ENCODE measurements around the gene DBI. TPM values are rescaled to one million over a fixed set of nuclear protein-coding genes. Genes with fewer than 3 reads are reported as not detected.

Gene DBI
- total and polyA plus RNA-seq, 2 of the 13 experiments (the other 11 are each of a cell fraction or from before 2014, with no cell fraction given), result 330 to 659 TPM

DNA sequence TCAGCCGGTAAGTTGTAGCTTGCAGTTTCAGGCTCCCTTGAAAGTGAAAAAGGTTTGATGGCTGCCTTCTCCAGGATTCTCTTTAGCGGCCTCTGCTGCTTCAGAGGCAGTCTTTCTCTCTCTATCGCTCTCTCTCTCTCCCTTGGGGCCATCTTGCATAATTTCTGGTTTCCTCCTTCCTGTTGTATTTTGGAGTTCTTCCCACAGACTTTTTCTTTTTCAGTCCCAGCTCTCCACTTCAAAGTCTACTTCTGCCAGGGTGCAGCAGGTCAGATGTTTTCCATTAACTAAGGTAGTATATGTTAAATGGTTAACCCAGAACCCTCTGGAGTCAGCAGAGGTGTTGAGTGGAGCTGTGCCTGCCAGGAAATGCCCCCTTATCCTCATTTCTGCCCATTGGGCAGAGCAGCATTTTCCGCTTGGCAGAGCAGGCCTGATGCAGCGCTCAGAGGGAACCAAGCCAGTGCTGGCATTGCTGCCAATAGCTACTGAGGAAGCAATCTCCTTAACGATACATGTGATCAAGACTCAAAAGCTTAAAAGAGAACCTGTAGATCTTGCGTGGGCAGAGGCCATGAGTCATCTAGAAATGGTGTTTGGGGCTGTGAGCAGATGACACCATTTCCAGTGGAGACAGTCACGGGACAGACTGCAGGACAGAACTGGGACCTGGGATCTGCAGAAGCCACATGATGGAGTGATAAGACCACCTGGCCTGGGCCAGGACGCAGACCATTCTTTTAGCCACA, 20.8 kb downstream of the DBI start (continued):
- TF ChIP-seq FOXC1 (CRISPR knock-in tag; IDR thresholded peaks at IDR 0.05; ENCODE audit: borderline replicate concordance) (0 out of 2 replicates have a peak, but pooled peaks have one; percentile 43), POGZ (CRISPR knock-in tag; IDR thresholded peaks at IDR 0.05) (0 out of 2 replicates have a peak, but pooled peaks have one; percentile 16), ZNF652 (CRISPR knock-in tag; IDR thresholded peaks at IDR 0.05; ENCODE audit: borderline replicate concordance, low read depth) (peak; percentile 77; the same call in 1 of the 2 replicates), HIC2 (CRISPR knock-in tag; IDR thresholded peaks at IDR 0.05; ENCODE audit: low read depth) (peak; percentile 45; the same call in 1 of the 2 replicates), SALL1 (CRISPR knock-in tag; IDR thresholded peaks at IDR 0.05) (peak; percentile 43; the same call in 1 of the 2 replicates), MBNL3 (CRISPR knock-in tag; conservative IDR thresholded peaks at IDR 0.05) (no peak), NR2F6 (IDR thresholded peaks at IDR 0.05) (peak; percentile 21; the same call in 1 of the 2 replicates), NR2F6 (CRISPR knock-in tag; IDR thresholded peaks at IDR 0.05) (no peak), ZNF644 (CRISPR knock-in tag; IDR thresholded peaks at IDR 0.05; ENCODE audit: low read depth) (0 out of 2 replicates have a peak, but pooled peaks have one; percentile 30), NFIC (IDR thresholded peaks at IDR 0.05; ENCODE audit: low read length) (peak; percentile 39; the same call in 1 of the 2 replicates), AKAP8 (CRISPR knock-in tag; IDR thresholded peaks at IDR 0.05) (no peak), FOXJ3 (CRISPR knock-in tag; IDR thresholded peaks at IDR 0.05; ENCODE audit: borderline replicate concordance) (no peak)
- TF ChIP-seq, protein P1, sequence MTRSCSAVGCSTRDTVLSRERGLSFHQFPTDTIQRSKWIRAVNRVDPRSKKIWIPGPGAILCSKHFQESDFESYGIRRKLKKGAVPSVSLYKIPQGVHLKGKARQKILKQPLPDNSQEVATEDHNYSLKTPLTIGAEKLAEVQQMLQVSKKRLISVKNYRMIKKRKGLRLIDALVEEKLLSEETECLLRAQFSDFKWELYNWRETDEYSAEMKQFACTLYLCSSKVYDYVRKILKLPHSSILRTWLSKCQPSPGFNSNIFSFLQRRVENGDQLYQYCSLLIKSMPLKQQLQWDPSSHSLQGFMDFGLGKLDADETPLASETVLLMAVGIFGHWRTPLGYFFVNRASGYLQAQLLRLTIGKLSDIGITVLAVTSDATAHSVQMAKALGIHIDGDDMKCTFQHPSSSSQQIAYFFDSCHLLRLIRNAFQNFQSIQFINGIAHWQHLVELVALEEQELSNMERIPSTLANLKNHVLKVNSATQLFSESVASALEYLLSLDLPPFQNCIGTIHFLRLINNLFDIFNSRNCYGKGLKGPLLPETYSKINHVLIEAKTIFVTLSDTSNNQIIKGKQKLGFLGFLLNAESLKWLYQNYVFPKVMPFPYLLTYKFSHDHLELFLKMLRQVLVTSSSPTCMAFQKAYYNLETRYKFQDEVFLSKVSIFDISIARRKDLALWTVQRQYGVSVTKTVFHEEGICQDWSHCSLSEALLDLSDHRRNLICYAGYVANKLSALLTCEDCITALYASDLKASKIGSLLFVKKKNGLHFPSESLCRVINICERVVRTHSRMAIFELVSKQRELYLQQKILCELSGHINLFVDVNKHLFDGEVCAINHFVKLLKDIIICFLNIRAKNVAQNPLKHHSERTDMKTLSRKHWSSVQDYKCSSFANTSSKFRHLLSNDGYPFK (CRISPR knock-in tag; IDR thresholded peaks at IDR 0.05; ENCODE audit: borderline replicate concordance), result no peak
- TF ChIP-seq, protein P2, sequence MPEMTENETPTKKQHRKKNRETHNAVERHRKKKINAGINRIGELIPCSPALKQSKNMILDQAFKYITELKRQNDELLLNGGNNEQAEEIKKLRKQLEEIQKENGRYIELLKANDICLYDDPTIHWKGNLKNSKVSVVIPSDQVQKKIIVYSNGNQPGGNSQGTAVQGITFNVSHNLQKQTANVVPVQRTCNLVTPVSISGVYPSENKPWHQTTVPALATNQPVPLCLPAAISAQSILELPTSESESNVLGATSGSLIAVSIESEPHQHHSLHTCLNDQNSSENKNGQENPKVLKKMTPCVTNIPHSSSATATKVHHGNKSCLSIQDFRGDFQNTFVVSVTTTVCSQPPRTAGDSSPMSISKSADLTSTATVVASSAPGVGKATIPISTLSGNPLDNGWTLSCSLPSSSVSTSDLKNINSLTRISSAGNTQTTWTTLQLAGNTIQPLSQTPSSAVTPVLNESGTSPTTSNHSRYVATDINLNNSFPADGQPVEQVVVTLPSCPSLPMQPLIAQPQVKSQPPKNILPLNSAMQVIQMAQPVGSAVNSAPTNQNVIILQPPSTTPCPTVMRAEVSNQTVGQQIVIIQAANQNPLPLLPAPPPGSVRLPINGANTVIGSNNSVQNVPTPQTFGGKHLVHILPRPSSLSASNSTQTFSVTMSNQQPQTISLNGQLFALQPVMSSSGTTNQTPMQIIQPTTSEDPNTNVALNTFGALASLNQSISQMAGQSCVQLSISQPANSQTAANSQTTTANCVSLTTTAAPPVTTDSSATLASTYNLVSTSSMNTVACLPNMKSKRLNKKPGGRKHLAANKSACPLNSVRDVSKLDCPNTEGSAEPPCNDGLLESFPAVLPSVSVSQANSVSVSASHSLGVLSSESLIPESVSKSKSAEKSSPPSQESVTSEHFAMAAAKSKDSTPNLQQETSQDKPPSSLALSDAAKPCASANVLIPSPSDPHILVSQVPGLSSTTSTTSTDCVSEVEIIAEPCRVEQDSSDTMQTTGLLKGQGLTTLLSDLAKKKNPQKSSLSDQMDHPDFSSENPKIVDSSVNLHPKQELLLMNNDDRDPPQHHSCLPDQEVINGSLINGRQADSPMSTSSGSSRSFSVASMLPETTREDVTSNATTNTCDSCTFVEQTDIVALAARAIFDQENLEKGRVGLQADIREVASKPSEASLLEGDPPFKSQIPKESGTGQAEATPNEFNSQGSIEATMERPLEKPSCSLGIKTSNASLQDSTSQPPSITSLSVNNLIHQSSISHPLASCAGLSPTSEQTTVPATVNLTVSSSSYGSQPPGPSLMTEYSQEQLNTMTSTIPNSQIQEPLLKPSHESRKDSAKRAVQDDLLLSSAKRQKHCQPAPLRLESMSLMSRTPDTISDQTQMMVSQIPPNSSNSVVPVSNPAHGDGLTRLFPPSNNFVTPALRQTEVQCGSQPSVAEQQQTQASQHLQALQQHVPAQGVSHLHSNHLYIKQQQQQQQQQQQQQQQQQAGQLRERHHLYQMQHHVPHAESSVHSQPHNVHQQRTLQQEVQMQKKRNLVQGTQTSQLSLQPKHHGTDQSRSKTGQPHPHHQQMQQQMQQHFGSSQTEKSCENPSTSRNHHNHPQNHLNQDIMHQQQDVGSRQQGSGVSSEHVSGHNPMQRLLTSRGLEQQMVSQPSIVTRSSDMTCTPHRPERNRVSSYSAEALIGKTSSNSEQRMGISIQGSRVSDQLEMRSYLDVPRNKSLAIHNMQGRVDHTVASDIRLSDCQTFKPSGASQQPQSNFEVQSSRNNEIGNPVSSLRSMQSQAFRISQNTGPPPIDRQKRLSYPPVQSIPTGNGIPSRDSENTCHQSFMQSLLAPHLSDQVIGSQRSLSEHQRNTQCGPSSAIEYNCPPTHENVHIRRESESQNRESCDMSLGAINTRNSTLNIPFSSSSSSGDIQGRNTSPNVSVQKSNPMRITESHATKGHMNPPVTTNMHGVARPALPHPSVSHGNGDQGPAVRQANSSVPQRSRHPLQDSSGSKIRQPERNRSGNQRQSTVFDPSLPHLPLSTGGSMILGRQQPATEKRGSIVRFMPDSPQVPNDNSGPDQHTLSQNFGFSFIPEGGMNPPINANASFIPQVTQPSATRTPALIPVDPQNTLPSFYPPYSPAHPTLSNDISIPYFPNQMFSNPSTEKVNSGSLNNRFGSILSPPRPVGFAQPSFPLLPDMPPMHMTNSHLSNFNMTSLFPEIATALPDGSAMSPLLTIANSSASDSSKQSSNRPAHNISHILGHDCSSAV (CRISPR knock-in tag; IDR thresholded peaks at IDR 0.05; ENCODE audit: borderline replicate concordance), result 0 out of 2 replicates have a peak, but pooled peaks have one; percentile 37

Measured in HepG2 (cell line).